ENCODE results near the gene HPCAL1. TPM values are rescaled to one million over a fixed set of nuclear protein-coding genes. Genes with fewer than 3 reads are reported as not detected.

The HPCAL1 gene
- total RNA-seq, 2 experiments from 2014 or later, result 9.2 to 9.7 TPM

GRCh38 chr2:10267036-10267435 lies 35.7 kb upstream of the HPCAL1 start:
- TF ChIP-seq EZH2phosphoT487 (IDR thresholded peaks at IDR 0.05; ENCODE audit: borderline replicate concordance, low read depth, low read length), result no peak
- no peak for TF ChIP-seq CTCF (conservative IDR thresholded peaks at IDR 0.05; ENCODE audit: low read length)
- no peak for DNase-seq (ENCODE audit: low spot score)
- Histone ChIP-seq H3K79me2 (ENCODE audit: insufficient read depth, low read depth, low read length) (no peaks in the 10 kb centered on the region), H4K20me1 (ENCODE audit: insufficient read depth, low read length) (no peaks in the 10 kb centered on the region), H3K9me2 (ENCODE audit: insufficient read depth, low read length) (no peaks in the 10 kb centered on the region), H3K27ac (ENCODE audit: low read depth, low read length, poor library complexity, severe bottlenecking) (no peak overlapping the region), H3K4me1 (ENCODE audit: insufficient read depth, low read length, poor library complexity, severe bottlenecking) (no peaks in the 10 kb centered on the region), H3K36me3 (ENCODE audit: insufficient read depth, low read length) (no peaks in the 10 kb centered on the region), H3K4me2 (ENCODE audit: low read length) (no peak overlapping the region), H3K9me3 (ENCODE audit: low read length) (no peaks in the 10 kb centered on the region), H3K4me3 (ENCODE audit: low read depth, low read length, poor library complexity, severe bottlenecking) (no peak overlapping the region), H2AFZ (ENCODE audit: low read length) (no peak overlapping the region)
- intact Hi-C loops (cut with micrococcal nuclease; ENCODE audit: unreplicated experiment), result no loop called here
- BruUV-seq (replicated peaks), result no TSS peak
- ChIA-PET POLR2A (interaction anchor here (0.6 to 0.8 kb wide), 2 partner anchors 136 to 270 kb away, joined by 3 to 4 read pairs; no protein-coding TSS in a partner anchor), CTCF (ENCODE audit: unreplicated experiment) (no interaction called here)

- no peaks in the 10 kb centered on the region for H3K9me2 ChIP-seq (ENCODE audit: insufficient read depth, low read length)
- H4K20me1 ChIP-seq (ENCODE audit: insufficient read depth, low read length), result no peaks in the 10 kb centered on the region
- no peak for DNase-seq (ENCODE audit: low spot score)
- CTCF ChIA-PET (ENCODE audit: unreplicated experiment), result interaction anchor here (0.6 kb wide), 1 partner anchor 1338 kb away, joined by 3 read pairs; no protein-coding TSS in a partner anchor
- POLR2A ChIA-PET, result interaction anchor here (0.6 to 0.8 kb wide), 2 partner anchors 135 to 271 kb away, joined by 3 to 4 read pairs; no protein-coding TSS in a partner anchor
- no TSS peak for BruUV-seq (replicated peaks)
- no peaks in the 10 kb centered on the region for H3K36me3 ChIP-seq (ENCODE audit: insufficient read depth, low read length)
- TF ChIP-seq CTCF (conservative IDR thresholded peaks at IDR 0.05; ENCODE audit: low read length) (no peak), EZH2phosphoT487 (IDR thresholded peaks at IDR 0.05; ENCODE audit: borderline replicate concordance, low read depth, low read length) (no peak)
- no peak overlapping the region for H3K4me2 ChIP-seq (ENCODE audit: low read length)
- no peaks in the 10 kb centered on the region for H3K9me3 ChIP-seq (ENCODE audit: low read length)
- no peaks in the 10 kb centered on the region for H3K79me2 ChIP-seq (ENCODE audit: insufficient read depth, low read depth, low read length)
- no peak overlapping the region for H3K27ac ChIP-seq (ENCODE audit: low read depth, low read length, poor library complexity, severe bottlenecking)
- H2AFZ ChIP-seq (ENCODE audit: low read length), result no peak overlapping the region
- no peak overlapping the region for H3K4me3 ChIP-seq (ENCODE audit: low read depth, low read length, poor library complexity, severe bottlenecking)
- no peaks in the 10 kb centered on the region for H3K4me1 ChIP-seq (ENCODE audit: insufficient read depth, low read length, poor library complexity, severe bottlenecking)
- intact Hi-C loops (cut with micrococcal nuclease; ENCODE audit: unreplicated experiment), result no loop called here
Measured at GRCh38 chr2:10267551-10268465, 34.9 kb upstream of the HPCAL1 start.

DNA sequence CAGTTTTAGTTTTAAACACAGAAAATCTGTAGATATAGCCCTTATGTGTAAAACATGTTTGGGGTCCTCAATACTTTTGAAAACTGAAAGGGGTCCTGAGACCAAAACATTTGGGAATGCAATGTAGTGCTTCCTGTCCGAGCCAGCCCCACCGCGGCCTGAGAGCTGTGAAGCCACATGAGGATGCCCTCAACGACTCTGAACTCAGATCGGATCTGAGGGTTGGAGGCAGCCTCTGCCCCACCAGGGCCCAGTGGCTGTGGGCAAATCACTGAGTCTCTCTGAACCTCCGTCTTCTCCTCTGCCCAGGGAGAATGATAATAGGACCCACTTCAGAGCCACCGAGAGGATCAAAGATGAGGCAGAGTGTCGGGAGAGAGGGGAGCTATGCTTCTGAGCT lies 33.4 kb upstream of the HPCAL1 start:
- Histone ChIP-seq H2AFZ (ENCODE audit: low read length) (no peak overlapping the region), H3K9me2 (ENCODE audit: insufficient read depth, low read length) (no peaks in the 10 kb centered on the region), H3K79me2 (ENCODE audit: insufficient read depth, low read depth, low read length) (no peaks in the 10 kb centered on the region), H3K36me3 (ENCODE audit: insufficient read depth, low read length) (no peaks in the 10 kb centered on the region), H3K27ac (ENCODE audit: low read depth, low read length, poor library complexity, severe bottlenecking) (no peak overlapping the region), H3K4me3 (ENCODE audit: low read depth, low read length, poor library complexity, severe bottlenecking) (no peak overlapping the region), H3K9me3 (ENCODE audit: low read length) (no peaks in the 10 kb centered on the region), H3K4me2 (ENCODE audit: low read length) (no peak overlapping the region), H4K20me1 (ENCODE audit: insufficient read depth, low read length) (no peaks in the 10 kb centered on the region), H3K4me1 (ENCODE audit: insufficient read depth, low read length, poor library complexity, severe bottlenecking) (no peaks in the 10 kb centered on the region)
- CTCF ChIA-PET (ENCODE audit: unreplicated experiment), result interaction anchor here (0.7 kb wide), 1 partner anchor 138 kb away, joined by 4 read pairs; no protein-coding TSS in a partner anchor
- DNase-seq (ENCODE audit: low spot score), result no peak
- POLR2A ChIA-PET, result interaction anchor here (0.7 kb wide), 2 partner anchors 161 to 171 kb away, joined by 3 to 5 read pairs; no protein-coding TSS in a partner anchor
- BruUV-seq (replicated peaks), result no TSS peak
- intact Hi-C loops (cut with micrococcal nuclease; ENCODE audit: unreplicated experiment), result no loop called here
- no peak for TF ChIP-seq CTCF (conservative IDR thresholded peaks at IDR 0.05; ENCODE audit: low read length)
- TF ChIP-seq EZH2phosphoT487 (IDR thresholded peaks at IDR 0.05; ENCODE audit: borderline replicate concordance, low read depth, low read length), result no peak

Data from OCI-LY7 (cell line).